A204.1 (cell line): ENCODE data around the gene SPEM1.

Experiments used
- FAIRE-seq: peaks from 2 replicates; lab custom pipeline; 2012; peaks lifted over from hg19 to GRCh38; lab: Jason Lieb, UNC

Gene SPEM1

GRCh38 chr17:7421186-7421585, 1.1 kb downstream of the SPEM1 start:
- FAIRE-seq, result no peak

GRCh38 chr17:7423679-7424078, 3.6 kb downstream of the SPEM1 start:
- no peak for FAIRE-seq

- FAIRE-seq, result no peak
Measured at GRCh38 chr17:7425316-7425715, 5.2 kb downstream of the SPEM1 start, which contains the start of gene SPEM2. Gene SPEM2, plus strand, starts transcription at chr17:7425616. Its CDS starts 73 bp downstream, at chr17:7425689.

- FAIRE-seq, result no peak
Measured at GRCh38 chr17:7425756-7426155, 5.6 kb downstream of the SPEM1 start.

- FAIRE-seq, result no peak
Measured at GRCh38 chr17:7426203-7426863, 6.2 kb downstream of the SPEM1 start.

- no peak for FAIRE-seq
Measured at GRCh38 chr17:7426896-7427489, 6.9 kb downstream of the SPEM1 start.

GRCh38 chr17:7427549-7427948, 7.4 kb downstream of the SPEM1 start:
- no peak for FAIRE-seq

GRCh38 chr17:7428557-7428956, 8.4 kb downstream of the SPEM1 start, which contains the start of gene SPEM3:
Gene SPEM3, plus strand, starts transcription at chr17:7428857. Its CDS starts 46 bp downstream, at chr17:7428903.
- no peak for FAIRE-seq

GRCh38 chr17:7429722-7430121, 9.6 kb downstream of the SPEM1 start:
- FAIRE-seq, result no peak

- no peak for FAIRE-seq
Measured at GRCh38 chr17:7431231-7431630, 11.1 kb downstream of the SPEM1 start.

GRCh38 chr17:7432296-7432695, 12.2 kb downstream of the SPEM1 start:
- FAIRE-seq, result no peak

GRCh38 chr17:7435676-7436555, 15.8 kb downstream of the SPEM1 start:
- FAIRE-seq, result no peak

- FAIRE-seq, result no peak
Measured at GRCh38 chr17:7436556-7437368, 16.6 kb downstream of the SPEM1 start.

- FAIRE-seq, result no peak
Measured at GRCh38 chr17:7437369-7437863, 17.3 kb downstream of the SPEM1 start.

GRCh38 chr17:7437950-7438614, 18.0 kb downstream of the SPEM1 start:
- no peak for FAIRE-seq

- FAIRE-seq, result no peak
Measured at GRCh38 chr17:7438656-7439460, 18.7 kb downstream of the SPEM1 start.

GRCh38 chr17:7439462-7440112, 19.5 kb downstream of the SPEM1 start, which contains the start of gene FGF11:
Gene FGF11, plus strand, starts transcription at chr17:7439512. Its CDS starts 109 bp downstream, at chr17:7439621.
- no peak for FAIRE-seq

- no peak for FAIRE-seq
Measured at GRCh38 chr17:7440113-7440833, 20.1 kb downstream of the SPEM1 start.

- no peak for FAIRE-seq
Measured at GRCh38 chr17:7440834-7441195, 20.7 kb downstream of the SPEM1 start.
